ENCODE results near the gene ABTB1. TPM values are rescaled to one million over a fixed set of nuclear protein-coding genes. Genes with fewer than 3 reads are reported as not detected.

Gene ABTB1
- total RNA-seq, 4 donors from 2014 or later = 25.3 to 50.3 (median 35.8) TPM

- Histone ChIP-seq H3K4me3 (peak overlapping the region; percentile 32 to 56), H3K27me3 (peaks cover 10% of the 10 kb centered on the region), H3K9me3 (no peaks in the 10 kb centered on the region), H3K27ac (no peak overlapping the region), H3K36me3 (no peaks in the 10 kb centered on the region), H3K4me1 (peaks cover 0 to 16% (median 8%) of the 10 kb centered on the region in 3 donors)
- WGBS, 2 donors (ENCODE audit: low coverage in 1 of 2) = 39 to 71% methylated on average over 2 to 8 of the region's 65 CpGs
- ATAC-seq = peak; percentile 44
- TF ChIP-seq EP300 (IDR thresholded peaks at IDR 0.05) (no peak), POLR2A (IDR thresholded peaks at IDR 0.05) (no peak), POLR2AphosphoS5 (IDR thresholded peaks at IDR 0.05) (no peak), CTCF (IDR thresholded peaks at IDR 0.05) (no peak)
Measured at GRCh38 chr3:127629467-127630403, 43.0 kb upstream of the ABTB1 start.

- TF ChIP-seq POLR2AphosphoS5 (IDR thresholded peaks at IDR 0.05) (no peak), POLR2A (IDR thresholded peaks at IDR 0.05) (no peak), CTCF (IDR thresholded peaks at IDR 0.05) (no peak), EP300 (IDR thresholded peaks at IDR 0.05) (no peak)
Measured at GRCh38 chr3:127630811-127631714, 41.7 kb upstream of the ABTB1 start.

GRCh38 chr3:127632035-127632820 is 40.5 kb upstream of the ABTB1 start:
- ATAC-seq = no peak
- TF ChIP-seq CTCF (IDR thresholded peaks at IDR 0.05) = no peak
- TF ChIP-seq POLR2AphosphoS5 (IDR thresholded peaks at IDR 0.05) = no peak
- no peak for TF ChIP-seq EP300 (IDR thresholded peaks at IDR 0.05)
- TF ChIP-seq POLR2A (IDR thresholded peaks at IDR 0.05) = no peak
- 41 to 57% methylated on average over 3 to 5 of the region's 8 CpGs for WGBS, 2 donors (ENCODE audit: low coverage in 1 of 2)
- no peaks in the 10 kb centered on the region for H3K36me3 ChIP-seq
- no peaks in the 10 kb centered on the region for H3K9me3 ChIP-seq
- H3K4me1 ChIP-seq = peaks cover 0 to 16% (median 8%) of the 10 kb centered on the region in 3 donors
- peaks cover 10% of the 10 kb centered on the region for H3K27me3 ChIP-seq
- H3K4me3 ChIP-seq = no peak overlapping the region
- H3K27ac ChIP-seq = no peak overlapping the region

More at GRCh38 chr3:127630811-127631714, 41.7 kb upstream of the ABTB1 start:
- Histone ChIP-seq H3K36me3 (no peaks in the 10 kb centered on the region), H3K4me3 (no peak overlapping the region), H3K9me3 (no peaks in the 10 kb centered on the region), H3K27ac (no peak overlapping the region), H3K4me1 (peaks cover 0 to 16% (median 8%) of the 10 kb centered on the region in 3 donors), H3K27me3 (peaks cover 10% of the 10 kb centered on the region)
- 84 to 89% methylated on average over 3 to 10 of the region's 12 CpGs for WGBS, 2 donors (ENCODE audit: low coverage in 1 of 2)
- ATAC-seq = no peak

GRCh38 chr3:127634653-127635052 is 38.1 kb upstream of the ABTB1 start:
- no peak for TF ChIP-seq CTCF (IDR thresholded peaks at IDR 0.05)
- no peak for TF ChIP-seq EP300 (IDR thresholded peaks at IDR 0.05)
- no peak for TF ChIP-seq POLR2AphosphoS5 (IDR thresholded peaks at IDR 0.05)
- TF ChIP-seq POLR2A (IDR thresholded peaks at IDR 0.05) = no peak
- no peaks in the 10 kb centered on the region for H3K9me3 ChIP-seq
- no peak overlapping the region for H3K27ac ChIP-seq
- ATAC-seq = no peak
- no peaks in the 10 kb centered on the region for H3K36me3 ChIP-seq
- H3K4me1 ChIP-seq = peaks cover 0 to 8% (median 5%) of the 10 kb centered on the region in 3 donors
- 90 to 93% methylated on average over 7 to 12 of the region's 12 CpGs for whole genome bisulfite sequencing, 2 donors (ENCODE audit: low coverage in 1 of 2)
- no peak overlapping the region for H3K4me3 ChIP-seq
- H3K27me3 ChIP-seq = peaks cover 10% of the 10 kb centered on the region

Measured in gastroesophageal sphincter (tissue), 4 donors.